WTC11 (cell line): Measurements from ENCODE around the gene DNAJC7. TPM values are rescaled to one million over a fixed set of nuclear protein-coding genes. Genes with fewer than 3 reads are reported as not detected.

Experiments used
- ATAC-seq: fragments of 200-7000 bp; cut with Tn5 transposase; 2 replicates; pipeline ENCODE4 v1.10.0; 2021; ENCODE audit warnings: mild to moderate bottlenecking, moderate library complexity
- CTCF ChIA-PET: fragments of 300-600 bp; sonication (Branson Sonifier 250); formaldehyde crosslinking; loops from one replicate; lab custom pipeline; 2021; ENCODE audit warnings: antibody characterized with exemption; lab: Charles Lee
- POLR2A ChIA-PET: fragments of 350-600 bp; sonication (Branson Sonifier 250); formaldehyde crosslinking; loops from one replicate; lab custom pipeline; 2021; ENCODE audit warnings: antibody characterized with exemption; lab: Charles Lee
- DNase-seq: peaks from one replicate; pipeline ENCODE4 v3.0.0; 2021; ENCODE audit warnings: low spot score
- H3K27ac Mint-ChIP-seq: 2 replicates; pipeline ENCODE4 v1.8.0; 2021; ENCODE audit warnings: mixed read lengths
- H3K27me3 Mint-ChIP-seq: 2 replicates; pipeline ENCODE4 v1.8.0; 2021; ENCODE audit warnings: low read depth, mild to moderate bottlenecking, moderate library complexity, mixed read lengths
- H3K36me3 Mint-ChIP-seq: 2 replicates; pipeline ENCODE4 v1.8.0; 2021; ENCODE audit warnings: mixed read lengths
- H3K4me1 Mint-ChIP-seq: 2 replicates; pipeline ENCODE4 v1.8.0; 2022; ENCODE audit warnings: mixed read lengths
- H3K4me3 Mint-ChIP-seq: 2 replicates; pipeline ENCODE4 v1.8.0; 2021; ENCODE audit warnings: mild to moderate bottlenecking, moderate library complexity, mixed read lengths
- H3K9me3 Mint-ChIP-seq: 2 replicates; pipeline ENCODE4 v1.8.0; 2021; ENCODE audit warnings: mixed read lengths
- CREB1 ChIP-seq: sonication (generic); formaldehyde crosslinking; IDR thresholded peaks from 2 replicates; pipeline ENCODE4 v1.8.0; 2023; ENCODE audit warnings: mild to moderate bottlenecking, missing genetic modification reagents
- ETV6 ChIP-seq: sonication (generic); formaldehyde crosslinking; IDR thresholded peaks from 2 replicates; pipeline ENCODE4 v1.8.1; 2022; ENCODE audit warnings: mild to moderate bottlenecking, missing genetic modification reagents
- FOXP1 ChIP-seq: sonication (generic); formaldehyde crosslinking; IDR thresholded peaks from 2 replicates; pipeline ENCODE4 v1.8.0; 2022; ENCODE audit warnings: missing genetic modification reagents, mild to moderate bottlenecking, moderate library complexity, borderline replicate concordance
- IRF2 ChIP-seq: sonication (generic); formaldehyde crosslinking; IDR thresholded peaks from 2 replicates; pipeline ENCODE4 v1.8.0; 2022; ENCODE audit warnings: low read depth, missing genetic modification reagents, borderline replicate concordance
- MXD4 ChIP-seq: fragments of 250-450 bp; sonication (Bioruptor Pico); IDR thresholded peaks from 2 replicates; pipeline ENCODE4 v1.8.0; 2021; ENCODE audit warnings: mild to moderate bottlenecking, moderate library complexity, borderline replicate concordance
- NFYB ChIP-seq: sonication (generic); formaldehyde crosslinking; conservative IDR thresholded peaks from 2 replicates; pipeline ENCODE4 v1.8.0; 2022; ENCODE audit warnings: low read depth, missing genetic modification reagents
- OVOL2 ChIP-seq: fragments of 250-450 bp; sonication (Bioruptor Pico); IDR thresholded peaks from 2 replicates; pipeline ENCODE4 v1.9.0; 2021; ENCODE audit warnings: mild to moderate bottlenecking, borderline replicate concordance
- RELA ChIP-seq: sonication (generic); formaldehyde crosslinking; IDR thresholded peaks from 2 replicates; pipeline ENCODE4 v1.8.1; 2022; ENCODE audit warnings: missing genetic modification reagents, mild to moderate bottlenecking, borderline replicate concordance
- RORB ChIP-seq: fragments of 250-450 bp; sonication (Bioruptor Pico); IDR thresholded peaks from 2 replicates; pipeline ENCODE4 v1.9.0; 2021; ENCODE audit warnings: mild to moderate bottlenecking
- SP1 ChIP-seq: sonication (generic); formaldehyde crosslinking; conservative IDR thresholded peaks from 2 replicates; pipeline ENCODE4 v1.8.1; 2022; ENCODE audit warnings: missing genetic modification reagents
- TEAD4 ChIP-seq: sonication (generic); formaldehyde crosslinking; IDR thresholded peaks from 2 replicates; pipeline ENCODE4 v1.8.0; 2022; ENCODE audit warnings: mild to moderate bottlenecking, missing genetic modification reagents
- ZBTB21 ChIP-seq: sonication (generic); formaldehyde crosslinking; IDR thresholded peaks from 2 replicates; pipeline ENCODE4 v1.8.1; 2023; ENCODE audit warnings: mild to moderate bottlenecking, missing genetic modification reagents, borderline replicate concordance
- ZNF121 ChIP-seq: sonication (generic); formaldehyde crosslinking; IDR thresholded peaks from 2 replicates; pipeline ENCODE4 v1.8.0; 2023; ENCODE audit warnings: missing genetic modification reagents
- ZNF219 ChIP-seq: sonication (generic); formaldehyde crosslinking; IDR thresholded peaks from 2 replicates; pipeline ENCODE4 v1.8.0; 2023; ENCODE audit warnings: missing genetic modification reagents, mild to moderate bottlenecking, borderline replicate concordance
- ZNF232 ChIP-seq: sonication (generic); formaldehyde crosslinking; IDR thresholded peaks from 2 replicates; pipeline ENCODE4 v1.8.0; 2022; ENCODE audit warnings: mild to moderate bottlenecking, missing genetic modification reagents
- ZNF416 ChIP-seq: fragments of 250-450 bp; sonication (Bioruptor Pico); IDR thresholded peaks from 2 replicates; pipeline ENCODE4 v1.9.0; 2021; ENCODE audit warnings: mild to moderate bottlenecking, inconsistent platforms
- total RNA-seq: library from RNA; stranded (reverse); gene quantifications from 3 replicates; pipeline ENCODE4 v1.2.3, GENCODE V29; 2021
- TF ChIP-seq, protein P1 (sequence below): sonication (generic); formaldehyde crosslinking; IDR thresholded peaks from 2 replicates; pipeline ENCODE4 v1.8.0; 2023; ENCODE audit warnings: missing genetic modification reagents
- TF ChIP-seq, protein P2 (sequence below): sonication (generic); formaldehyde crosslinking; IDR thresholded peaks from 2 replicates; pipeline ENCODE4 v1.8.1; 2023; ENCODE audit warnings: mild to moderate bottlenecking, missing genetic modification reagents
- TF ChIP-seq, protein P3 (sequence below): sonication (generic); formaldehyde crosslinking; IDR thresholded peaks from 2 replicates; pipeline ENCODE4 v1.8.0; 2023; ENCODE audit warnings: missing genetic modification reagents, mild to moderate bottlenecking, borderline replicate concordance
- TF ChIP-seq, protein P4 (sequence below): sonication (generic); formaldehyde crosslinking; IDR thresholded peaks from 2 replicates; pipeline ENCODE4 v1.8.1; 2022; ENCODE audit warnings: mild to moderate bottlenecking, moderate library complexity, missing genetic modification reagents
- TF ChIP-seq, protein P5 (sequence below): fragments of 250-450 bp; sonication (Bioruptor Pico); IDR thresholded peaks from 2 replicates; pipeline ENCODE4 v1.9.0; 2021; ENCODE audit warnings: mild to moderate bottlenecking
- TF ChIP-seq, protein P6 (sequence below): fragments of 250-450 bp; sonication (Bioruptor Pico); IDR thresholded peaks from 2 replicates; pipeline ENCODE4 v1.9.0; 2021; ENCODE audit warnings: mild to moderate bottlenecking, borderline replicate concordance

The DNAJC7 gene
- total RNA-seq, 1 experiment from 2014 or later: 140 TPM

DNA sequence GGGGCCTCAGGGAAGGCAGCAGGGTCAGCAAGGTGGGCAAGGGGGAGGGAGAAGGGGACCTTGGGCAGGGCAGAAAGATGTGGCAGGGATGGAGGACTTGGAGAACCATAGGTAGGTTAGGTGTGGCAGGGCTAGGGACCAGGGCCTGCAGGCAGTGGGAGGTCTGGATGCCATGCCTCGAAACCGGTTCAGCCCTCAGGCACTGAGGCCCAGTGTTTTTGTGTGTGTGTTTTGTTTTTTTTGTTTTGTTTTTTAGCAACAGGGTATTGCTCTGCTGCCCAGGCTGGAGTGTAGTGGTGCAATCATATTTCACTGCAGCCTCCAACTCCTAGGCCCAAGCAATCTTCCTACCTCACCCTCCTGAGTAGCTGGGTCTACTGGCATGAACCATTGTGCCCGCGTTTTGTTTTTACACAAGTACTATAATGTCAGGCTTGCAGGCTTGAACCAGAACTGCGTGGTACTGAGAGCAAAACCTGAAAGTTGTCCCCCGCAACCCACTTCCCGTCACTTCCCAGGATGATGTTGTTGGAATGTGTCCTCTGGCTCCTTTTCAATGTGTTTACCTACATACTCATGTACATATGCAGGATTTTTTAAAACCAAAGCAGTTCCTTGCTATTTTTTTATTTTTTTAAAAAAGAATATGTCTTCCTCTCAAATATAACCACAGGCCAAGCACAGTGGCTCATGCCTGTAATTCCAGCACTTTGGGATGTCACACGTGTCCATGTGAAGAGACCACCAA, 74.4 kb downstream of the DNAJC7 start:
- H3K4me3 Mint-ChIP-seq: no peak overlapping the region
- POLR2A ChIA-PET: no interaction called here
- TF ChIP-seq TEAD4 (CRISPR knock-in tag) (no peak), ZNF232 (CRISPR knock-in tag) (no peak), ZNF416 (CRISPR knock-in tag) (no peak), ZNF121 (CRISPR knock-in tag) (no peak), ETV6 (no peak), CREB1 (CRISPR knock-in tag) (no peak), OVOL2 (no peak), RELA (CRISPR knock-in tag) (no peak), NFYB (CRISPR knock-in tag) (no peak), MXD4 (CRISPR knock-in tag) (no peak), SP1 (CRISPR knock-in tag) (no peak), RORB (CRISPR knock-in tag) (no peak), ZNF219 (CRISPR knock-in tag) (no peak), FOXP1 (CRISPR knock-in tag) (no peak)
- TF ChIP-seq, protein P1, sequence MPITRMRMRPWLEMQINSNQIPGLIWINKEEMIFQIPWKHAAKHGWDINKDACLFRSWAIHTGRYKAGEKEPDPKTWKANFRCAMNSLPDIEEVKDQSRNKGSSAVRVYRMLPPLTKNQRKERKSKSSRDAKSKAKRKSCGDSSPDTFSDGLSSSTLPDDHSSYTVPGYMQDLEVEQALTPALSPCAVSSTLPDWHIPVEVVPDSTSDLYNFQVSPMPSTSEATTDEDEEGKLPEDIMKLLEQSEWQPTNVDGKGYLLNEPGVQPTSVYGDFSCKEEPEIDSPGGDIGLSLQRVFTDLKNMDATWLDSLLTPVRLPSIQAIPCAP (CRISPR knock-in tag): no peak
- TF ChIP-seq, protein P2, sequence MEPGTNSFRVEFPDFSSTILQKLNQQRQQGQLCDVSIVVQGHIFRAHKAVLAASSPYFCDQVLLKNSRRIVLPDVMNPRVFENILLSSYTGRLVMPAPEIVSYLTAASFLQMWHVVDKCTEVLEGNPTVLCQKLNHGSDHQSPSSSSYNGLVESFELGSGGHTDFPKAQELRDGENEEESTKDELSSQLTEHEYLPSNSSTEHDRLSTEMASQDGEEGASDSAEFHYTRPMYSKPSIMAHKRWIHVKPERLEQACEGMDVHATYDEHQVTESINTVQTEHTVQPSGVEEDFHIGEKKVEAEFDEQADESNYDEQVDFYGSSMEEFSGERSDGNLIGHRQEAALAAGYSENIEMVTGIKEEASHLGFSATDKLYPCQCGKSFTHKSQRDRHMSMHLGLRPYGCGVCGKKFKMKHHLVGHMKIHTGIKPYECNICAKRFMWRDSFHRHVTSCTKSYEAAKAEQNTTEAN (CRISPR knock-in tag): no peak
- TF ChIP-seq, protein P3, sequence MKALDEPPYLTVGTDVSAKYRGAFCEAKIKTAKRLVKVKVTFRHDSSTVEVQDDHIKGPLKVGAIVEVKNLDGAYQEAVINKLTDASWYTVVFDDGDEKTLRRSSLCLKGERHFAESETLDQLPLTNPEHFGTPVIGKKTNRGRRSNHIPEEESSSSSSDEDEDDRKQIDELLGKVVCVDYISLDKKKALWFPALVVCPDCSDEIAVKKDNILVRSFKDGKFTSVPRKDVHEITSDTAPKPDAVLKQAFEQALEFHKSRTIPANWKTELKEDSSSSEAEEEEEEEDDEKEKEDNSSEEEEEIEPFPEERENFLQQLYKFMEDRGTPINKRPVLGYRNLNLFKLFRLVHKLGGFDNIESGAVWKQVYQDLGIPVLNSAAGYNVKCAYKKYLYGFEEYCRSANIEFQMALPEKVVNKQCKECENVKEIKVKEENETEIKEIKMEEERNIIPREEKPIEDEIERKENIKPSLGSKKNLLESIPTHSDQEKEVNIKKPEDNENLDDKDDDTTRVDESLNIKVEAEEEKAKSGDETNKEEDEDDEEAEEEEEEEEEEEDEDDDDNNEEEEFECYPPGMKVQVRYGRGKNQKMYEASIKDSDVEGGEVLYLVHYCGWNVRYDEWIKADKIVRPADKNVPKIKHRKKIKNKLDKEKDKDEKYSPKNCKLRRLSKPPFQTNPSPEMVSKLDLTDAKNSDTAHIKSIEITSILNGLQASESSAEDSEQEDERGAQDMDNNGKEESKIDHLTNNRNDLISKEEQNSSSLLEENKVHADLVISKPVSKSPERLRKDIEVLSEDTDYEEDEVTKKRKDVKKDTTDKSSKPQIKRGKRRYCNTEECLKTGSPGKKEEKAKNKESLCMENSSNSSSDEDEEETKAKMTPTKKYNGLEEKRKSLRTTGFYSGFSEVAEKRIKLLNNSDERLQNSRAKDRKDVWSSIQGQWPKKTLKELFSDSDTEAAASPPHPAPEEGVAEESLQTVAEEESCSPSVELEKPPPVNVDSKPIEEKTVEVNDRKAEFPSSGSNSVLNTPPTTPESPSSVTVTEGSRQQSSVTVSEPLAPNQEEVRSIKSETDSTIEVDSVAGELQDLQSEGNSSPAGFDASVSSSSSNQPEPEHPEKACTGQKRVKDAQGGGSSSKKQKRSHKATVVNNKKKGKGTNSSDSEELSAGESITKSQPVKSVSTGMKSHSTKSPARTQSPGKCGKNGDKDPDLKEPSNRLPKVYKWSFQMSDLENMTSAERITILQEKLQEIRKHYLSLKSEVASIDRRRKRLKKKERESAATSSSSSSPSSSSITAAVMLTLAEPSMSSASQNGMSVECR: no peak
- TF ChIP-seq, protein P4, sequence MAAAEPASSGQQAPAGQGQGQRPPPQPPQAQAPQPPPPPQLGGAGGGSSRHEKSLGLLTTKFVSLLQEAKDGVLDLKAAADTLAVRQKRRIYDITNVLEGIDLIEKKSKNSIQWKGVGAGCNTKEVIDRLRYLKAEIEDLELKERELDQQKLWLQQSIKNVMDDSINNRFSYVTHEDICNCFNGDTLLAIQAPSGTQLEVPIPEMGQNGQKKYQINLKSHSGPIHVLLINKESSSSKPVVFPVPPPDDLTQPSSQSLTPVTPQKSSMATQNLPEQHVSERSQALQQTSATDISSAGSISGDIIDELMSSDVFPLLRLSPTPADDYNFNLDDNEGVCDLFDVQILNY (CRISPR knock-in tag): no peak
- TF ChIP-seq, all 79 proteins: peak for 0
- ATAC-seq (no peak), DNase-seq (no peak)
- no peaks in the 10 kb centered on the region for H3K4me1 Mint-ChIP-seq
- no peaks in the 10 kb centered on the region for H3K36me3 Mint-ChIP-seq
- no peaks in the 10 kb centered on the region for H3K27me3 Mint-ChIP-seq
- CTCF ChIA-PET: interaction anchor here (1.2 kb wide), 1 partner anchor 17 kb away, joined by 3 read pairs; no protein-coding TSS in a partner anchor
- peak overlapping the region; percentile 47 for H3K27ac Mint-ChIP-seq
- no peaks in the 10 kb centered on the region for H3K9me3 Mint-ChIP-seq

DNA sequence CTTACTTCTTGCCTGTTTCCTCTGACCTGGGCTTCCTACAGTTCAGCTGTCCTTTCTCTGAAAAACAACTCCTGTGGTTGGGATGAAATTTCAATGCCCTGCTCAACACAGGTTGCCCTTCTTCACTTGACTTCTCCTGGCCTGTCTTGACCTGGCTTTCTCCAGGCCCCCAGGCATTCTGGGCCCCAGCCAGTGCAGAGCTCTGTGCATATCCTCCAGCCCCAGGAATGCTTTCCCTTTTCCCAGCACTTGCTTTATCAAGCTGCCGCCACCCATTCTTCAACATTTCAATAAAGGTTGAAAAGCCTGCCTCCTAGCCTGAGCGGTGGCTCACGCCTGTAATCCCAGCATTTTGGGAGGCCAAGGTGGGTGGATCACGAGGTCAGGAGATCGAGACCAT, 76.1 kb downstream of the DNAJC7 start:
- Mint-ChIP-seq H3K9me3 (no peaks in the 10 kb centered on the region), H3K27ac (no peak overlapping the region), H3K36me3 (no peaks in the 10 kb centered on the region), H3K4me3 (no peak overlapping the region), H3K4me1 (no peaks in the 10 kb centered on the region), H3K27me3 (no peaks in the 10 kb centered on the region)
- DNase-seq (no peak), ATAC-seq (no peak)
- ChIA-PET CTCF (no interaction called here), POLR2A (interaction anchor here (0.7 kb wide), 1 partner anchor 134 kb away, joined by 7 read pairs; no protein-coding TSS in a partner anchor)
- TF ChIP-seq ZBTB21: no peak
- TF ChIP-seq, protein P1 (CRISPR knock-in tag): no peak
- TF ChIP-seq CREB1 (CRISPR knock-in tag): no peak
- TF ChIP-seq, protein P5, sequence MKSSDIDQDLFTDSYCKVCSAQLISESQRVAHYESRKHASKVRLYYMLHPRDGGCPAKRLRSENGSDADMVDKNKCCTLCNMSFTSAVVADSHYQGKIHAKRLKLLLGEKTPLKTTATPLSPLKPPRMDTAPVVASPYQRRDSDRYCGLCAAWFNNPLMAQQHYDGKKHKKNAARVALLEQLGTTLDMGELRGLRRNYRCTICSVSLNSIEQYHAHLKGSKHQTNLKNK (CRISPR knock-in tag): no peak
- TF ChIP-seq, protein P6, sequence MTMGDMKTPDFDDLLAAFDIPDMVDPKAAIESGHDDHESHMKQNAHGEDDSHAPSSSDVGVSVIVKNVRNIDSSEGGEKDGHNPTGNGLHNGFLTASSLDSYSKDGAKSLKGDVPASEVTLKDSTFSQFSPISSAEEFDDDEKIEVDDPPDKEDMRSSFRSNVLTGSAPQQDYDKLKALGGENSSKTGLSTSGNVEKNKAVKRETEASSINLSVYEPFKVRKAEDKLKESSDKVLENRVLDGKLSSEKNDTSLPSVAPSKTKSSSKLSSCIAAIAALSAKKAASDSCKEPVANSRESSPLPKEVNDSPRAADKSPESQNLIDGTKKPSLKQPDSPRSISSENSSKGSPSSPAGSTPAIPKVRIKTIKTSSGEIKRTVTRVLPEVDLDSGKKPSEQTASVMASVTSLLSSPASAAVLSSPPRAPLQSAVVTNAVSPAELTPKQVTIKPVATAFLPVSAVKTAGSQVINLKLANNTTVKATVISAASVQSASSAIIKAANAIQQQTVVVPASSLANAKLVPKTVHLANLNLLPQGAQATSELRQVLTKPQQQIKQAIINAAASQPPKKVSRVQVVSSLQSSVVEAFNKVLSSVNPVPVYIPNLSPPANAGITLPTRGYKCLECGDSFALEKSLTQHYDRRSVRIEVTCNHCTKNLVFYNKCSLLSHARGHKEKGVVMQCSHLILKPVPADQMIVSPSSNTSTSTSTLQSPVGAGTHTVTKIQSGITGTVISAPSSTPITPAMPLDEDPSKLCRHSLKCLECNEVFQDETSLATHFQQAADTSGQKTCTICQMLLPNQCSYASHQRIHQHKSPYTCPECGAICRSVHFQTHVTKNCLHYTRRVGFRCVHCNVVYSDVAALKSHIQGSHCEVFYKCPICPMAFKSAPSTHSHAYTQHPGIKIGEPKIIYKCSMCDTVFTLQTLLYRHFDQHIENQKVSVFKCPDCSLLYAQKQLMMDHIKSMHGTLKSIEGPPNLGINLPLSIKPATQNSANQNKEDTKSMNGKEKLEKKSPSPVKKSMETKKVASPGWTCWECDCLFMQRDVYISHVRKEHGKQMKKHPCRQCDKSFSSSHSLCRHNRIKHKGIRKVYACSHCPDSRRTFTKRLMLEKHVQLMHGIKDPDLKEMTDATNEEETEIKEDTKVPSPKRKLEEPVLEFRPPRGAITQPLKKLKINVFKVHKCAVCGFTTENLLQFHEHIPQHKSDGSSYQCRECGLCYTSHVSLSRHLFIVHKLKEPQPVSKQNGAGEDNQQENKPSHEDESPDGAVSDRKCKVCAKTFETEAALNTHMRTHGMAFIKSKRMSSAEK (CRISPR knock-in tag): no peak
- no peak for TF ChIP-seq IRF2 (CRISPR knock-in tag)
